GM23338 (cell line): ENCODE results near the gene C5AR1. TPM values are rescaled to one million over a fixed set of nuclear protein-coding genes. Genes with fewer than 3 reads are reported as not detected.

Experiments used
- ATAC-seq: fragments of 200-7000 bp; cut with Tn5 transposase; 3 replicates; pipeline ENCODE4 v1.9.1; 2020
- DNase-seq: peaks from one replicate; pipeline ENCODE4 v3.0.0-alpha.2; 2015; ENCODE audit warnings: low spot score
- H2AFZ ChIP-seq: fragments of 200-600 bp; sonication (generic); 2 replicates; pipeline ENCODE4 v1.8.0; 2016; ENCODE audit warnings: antibody characterized with exemption, mild to moderate bottlenecking, moderate library complexity
- H3F3A ChIP-seq: fragments of 200-600 bp; sonication (generic); replicated peaks from 2 replicates; pipeline ENCODE4 v1.8.0; 2017; ENCODE audit warnings: antibody characterized with exemption, mixed run types, low read depth
- H3K27ac ChIP-seq: fragments of 200-600 bp; sonication (generic); 2 replicates; pipeline ENCODE4 v1.6.1; 2016; ENCODE audit warnings: low read depth
- H3K27me3 ChIP-seq: fragments of 200-600 bp; sonication (generic); 2 replicates; pipeline ENCODE4 v1.8.0; 2016; ENCODE audit warnings: mild to moderate bottlenecking, mixed run types, moderate library complexity; ENCODE audit not compliant: insufficient read depth
- H3K36me3 ChIP-seq: fragments of 200-600 bp; sonication (generic); 2 replicates; pipeline ENCODE4 v1.8.0; 2016; ENCODE audit warnings: mild to moderate bottlenecking; ENCODE audit not compliant: insufficient read depth
- H3K4me1 ChIP-seq: fragments of 200-600 bp; sonication (generic); 2 replicates; pipeline ENCODE4 v1.8.0; 2016; ENCODE audit warnings: mild to moderate bottlenecking, moderate library complexity; ENCODE audit not compliant: insufficient read depth
- H3K4me2 ChIP-seq: fragments of 200-600 bp; sonication (generic); 2 replicates; pipeline ENCODE4 v1.7.1; 2017; ENCODE audit warnings: mixed run types
- H3K4me3 ChIP-seq: fragments of 200-600 bp; sonication (generic); 2 replicates; pipeline ENCODE4 v1.6.1; 2016; ENCODE audit warnings: mixed run types
- H3K79me2 ChIP-seq: fragments of 200-600 bp; sonication (generic); replicated peaks from 2 replicates; pipeline ENCODE4 v1.8.0; 2017; ENCODE audit warnings: mild to moderate bottlenecking; ENCODE audit not compliant: insufficient read depth
- H3K9me2 ChIP-seq: fragments of 200-600 bp; sonication (generic); 2 replicates; pipeline ENCODE4 v1.8.0; 2017; ENCODE audit not compliant: insufficient read depth
- H4K20me1 ChIP-seq: fragments of 200-600 bp; sonication (generic); replicated peaks from 2 replicates; pipeline ENCODE4 v1.8.0; 2017; ENCODE audit warnings: mild to moderate bottlenecking; ENCODE audit not compliant: insufficient read depth
- H3K27ac Mint-ChIP-seq: 2 replicates; pipeline ENCODE4 v1.8.0; 2020; ENCODE audit warnings: inconsistent platforms, mild to moderate bottlenecking, moderate library complexity, mixed read lengths
- H3K27me3 Mint-ChIP-seq: 3 replicates; pipeline ENCODE4 v1.8.0; 2022; ENCODE audit warnings: low read depth, mild to moderate bottlenecking, moderate library complexity, mixed read lengths, inconsistent platforms; ENCODE audit not compliant: insufficient read depth, poor library complexity
- H3K36me3 Mint-ChIP-seq: 3 replicates; pipeline ENCODE4 v1.8.0; 2021; ENCODE audit warnings: low read depth, mild to moderate bottlenecking, inconsistent platforms, moderate library complexity, mixed read lengths
- H3K4me1 Mint-ChIP-seq: 3 replicates; pipeline ENCODE4 v1.8.0; 2020; ENCODE audit warnings: mild to moderate bottlenecking, inconsistent platforms, mixed read lengths
- H3K4me3 Mint-ChIP-seq: 3 replicates; pipeline ENCODE4 v1.8.0; 2021; ENCODE audit warnings: moderate library complexity, mild to moderate bottlenecking, inconsistent platforms, mixed read lengths
- H3K9me3 Mint-ChIP-seq: 3 replicates; pipeline ENCODE4 v1.8.0; 2020; ENCODE audit warnings: moderate library complexity, mild to moderate bottlenecking, inconsistent platforms, mixed read lengths
- CREB1 ChIP-seq: fragments of 250-450 bp; sonication (Bioruptor Pico); IDR thresholded peaks from 2 replicates; pipeline ENCODE4 v1.5.0; 2020; ENCODE audit warnings: low read depth, mild to moderate bottlenecking, moderate library complexity
- CTCF ChIP-seq, 2 experiments: fragments of 200-600 bp in 1 of 2; sonication (generic) in 1 of 2; conservative IDR thresholded peaks; 2 replicates each; pipeline versions ENCODE4 v1.5.1 to v1.6.1; 2016 to 2017; ENCODE audit warnings: antibody characterized with exemption in 2 of 2, low read depth in 2 of 2, mild to moderate bottlenecking in 2 of 2, moderate library complexity in 1 of 2
- ETS1 ChIP-seq: IDR thresholded peaks from 2 replicates; pipeline ENCODE4 v1.6.1; 2016; ENCODE audit warnings: antibody characterized with exemption
- EZH2 ChIP-seq: fragments of 200-600 bp; sonication (generic); IDR thresholded peaks from one replicate; pipeline ENCODE4 v1.8.0; 2017; ENCODE audit warnings: antibody characterized with exemption, mild to moderate bottlenecking, low read depth; ENCODE audit not compliant: unreplicated experiment
- EZH2phosphoT487 ChIP-seq: fragments of 200-600 bp; sonication (generic); IDR thresholded peaks from one replicate; pipeline ENCODE4 v1.8.1; 2018; ENCODE audit warnings: antibody characterized with exemption; ENCODE audit not compliant: unreplicated experiment
- JUNB ChIP-seq: IDR thresholded peaks from one replicate; pipeline ENCODE4 v1.6.1; 2016; ENCODE audit warnings: antibody characterized with exemption; ENCODE audit not compliant: unreplicated experiment
- NANOG ChIP-seq: IDR thresholded peaks from 2 replicates; pipeline ENCODE4 v1.6.1; 2016; ENCODE audit warnings: antibody characterized with exemption, borderline replicate concordance
- POLR2AphosphoS5 ChIP-seq: IDR thresholded peaks from 2 replicates; pipeline ENCODE4 v1.6.1; 2016; ENCODE audit warnings: antibody characterized with exemption, low read depth
- REST ChIP-seq: IDR thresholded peaks from one replicate; pipeline ENCODE4 v1.6.1; 2018; ENCODE audit warnings: antibody characterized with exemption; ENCODE audit not compliant: unreplicated experiment
- STAT1 ChIP-seq: IDR thresholded peaks from one replicate; pipeline ENCODE4 v1.6.1; 2016; ENCODE audit warnings: antibody characterized with exemption; ENCODE audit not compliant: unreplicated experiment
- ZNF114 ChIP-seq: fragments of 250-450 bp; sonication (Bioruptor Pico); IDR thresholded peaks from 2 replicates; pipeline ENCODE4 v1.5.0; 2020; ENCODE audit warnings: mild to moderate bottlenecking, moderate library complexity
- ZNF331 ChIP-seq: fragments of 250-450 bp; sonication (Bioruptor Pico); IDR thresholded peaks from 2 replicates; pipeline ENCODE4 v1.5.0; 2020; ENCODE audit warnings: low read depth, mild to moderate bottlenecking, moderate library complexity
- ZNF462 ChIP-seq: fragments of 250-450 bp; sonication (Bioruptor Pico); IDR thresholded peaks from 2 replicates; pipeline ENCODE4 v1.5.0; 2020; ENCODE audit warnings: mild to moderate bottlenecking, moderate library complexity
- polyA plus RNA-seq: library from polyadenylated mRNA; unstranded; fragments of >200 nt; fragmentation: Nextera tagmentation; extraction: Ambion mirVana; gene quantifications from 2 replicates; pipeline ENCODE4 v1.2.1, GENCODE V29; 2016
- total RNA-seq: library from RNA; depleted of rRNA; stranded (reverse); fragments of >200 nt; shearing (Covaris generic); gene quantifications from 2 replicates; pipeline ENCODE4 v1.2.3, GENCODE V29; 2014

Gene C5AR1
- total and polyA plus RNA-seq, 2 experiments from 2014 or later: 0.08 TPM; not detected in 1

- no peak overlapping the region for H3K27ac ChIP-seq
- no peak overlapping the region for H2AFZ ChIP-seq
- no peaks in the 10 kb centered on the region for H3K27me3 ChIP-seq
- DNase-seq (no peak), ATAC-seq (no peak)
- no peaks in the 10 kb centered on the region; the same call in 1 of the 2 replicates for H3F3A ChIP-seq
- peaks cover 12% of the 10 kb centered on the region for H4K20me1 ChIP-seq
- H3K4me3 ChIP-seq: no peak overlapping the region
- Mint-ChIP-seq H3K27ac (no peak overlapping the region), H3K4me3 (no peak overlapping the region), H3K9me3 (no peaks in the 10 kb centered on the region), H3K36me3 (peaks cover 90% of the 10 kb centered on the region), H3K4me1 (no peaks in the 10 kb centered on the region), H3K27me3 (no peaks in the 10 kb centered on the region)
- peaks cover 52% of the 10 kb centered on the region for H3K36me3 ChIP-seq
- no peaks in the 10 kb centered on the region for H3K79me2 ChIP-seq
- no peaks in the 10 kb centered on the region for H3K9me2 ChIP-seq
- TF ChIP-seq NANOG (no peak), JUNB (no peak), REST (no peak), EZH2phosphoT487 (no peak), CTCF (conservative IDR thresholded peaks at IDR 0.05; ENCODE audit: low read depth in 2 of 2) (no peak), ZNF462 (CRISPR knock-in tag) (no peak), ZNF114 (CRISPR knock-in tag) (no peak), EZH2 (no peak), ZNF331 (no peak), CREB1 (CRISPR knock-in tag) (no peak), ETS1 (no peak), STAT1 (no peak), POLR2AphosphoS5 (no peak)
- H3K4me2 ChIP-seq: no peak overlapping the region
- H3K4me1 ChIP-seq: no peaks in the 10 kb centered on the region
Measured at GRCh38 chr19:47362321-47362720, 52.7 kb downstream of the C5AR1 start.
